Measurements from ENCODE around the gene INTS4. TPM values are rescaled to one million over a fixed set of nuclear protein-coding genes. Genes with fewer than 3 reads are reported as not detected.
"Not testable (repeated sequence)": the region's sequence is repeated elsewhere in the genome, so short reads cannot be mapped to it uniquely, and the experiment has no call there.

The INTS4 gene
- total RNA-seq, 1 donor from 2014 or later: 41.0 TPM

- H3K9me3 ChIP-seq: peaks cover 4% of the 10 kb centered on the region
- H3K27me3 ChIP-seq: no peaks in the 10 kb centered on the region
- DNase-seq (ENCODE audit: extremely low spot score in 2 of 2): no peak
- H3K4me3 ChIP-seq: no peak overlapping the region
- H3K27ac ChIP-seq: no peak overlapping the region
- H3K36me3 ChIP-seq: peaks cover 0 to 41% of the 10 kb centered on the region in 2 donors
- no peak for TF ChIP-seq POLR2A (IDR thresholded peaks at IDR 0.05)
- no peaks in the 10 kb centered on the region for H3K4me1 ChIP-seq
- intact Hi-C loops (cut with DNase I): no loop called here
These were observed 139.6 kb downstream of the INTS4 start for GRCh38 chr11:77854838-77855237.

- peaks cover 4% of the 10 kb centered on the region for H3K9me3 ChIP-seq
- peaks cover 0 to 33% of the 10 kb centered on the region in 2 donors for H3K36me3 ChIP-seq
- no peak overlapping the region for H3K27ac ChIP-seq
- DNase-seq (ENCODE audit: extremely low spot score in 2 of 2): no peak
- TF ChIP-seq CTCF (IDR thresholded peaks at IDR 0.05) (no peak), POLR2A (IDR thresholded peaks at IDR 0.05) (no peak), POLR2AphosphoS5 (IDR thresholded peaks at IDR 0.05; ENCODE audit: insufficient read depth in 1 of 2, low read depth in 1 of 2) (no peak)
- H3K4me3 ChIP-seq: no peak overlapping the region
- intact Hi-C loops (cut with DNase I): no loop called here
- no peaks in the 10 kb centered on the region for H3K27me3 ChIP-seq
- no peaks in the 10 kb centered on the region for H3K4me1 ChIP-seq
These were observed 143.0 kb downstream of the INTS4 start for GRCh38 chr11:77851503-77851902.

GRCh38 chr11:77843700-77844099, 150.8 kb downstream of the INTS4 start:
- intact Hi-C loops (cut with DNase I); H3K9me3 ChIP-seq; H3K27ac ChIP-seq; H3K4me3 ChIP-seq; H3K27me3 ChIP-seq; DNase-seq (ENCODE audit: extremely low spot score in 2 of 2); H3K4me1 ChIP-seq: not testable (repeated sequence)
- H3K36me3 ChIP-seq: peaks cover 4 to 42% of the 10 kb centered on the region in 2 donors

GRCh38 chr11:77842441-77843121, 151.9 kb downstream of the INTS4 start:
- TF ChIP-seq POLR2AphosphoS5 (IDR thresholded peaks at IDR 0.05; ENCODE audit: insufficient read depth in 1 of 2, low read depth in 1 of 2) (no peak), CTCF (IDR thresholded peaks at IDR 0.05) (no peak), POLR2A (IDR thresholded peaks at IDR 0.05) (no peak)
- peaks cover 4 to 42% of the 10 kb centered on the region in 2 donors for H3K36me3 ChIP-seq
- H3K4me1 ChIP-seq: no peaks in the 10 kb centered on the region
- intact Hi-C loops (cut with DNase I): no loop called here
- no peak overlapping the region for H3K27ac ChIP-seq
- no peaks in the 10 kb centered on the region for H3K9me3 ChIP-seq
- no peaks in the 10 kb centered on the region for H3K27me3 ChIP-seq
- no peak for DNase-seq (ENCODE audit: extremely low spot score in 2 of 2)
- H3K4me3 ChIP-seq: no peak overlapping the region

GRCh38 chr11:77833302-77833701, 161.2 kb downstream of the INTS4 start:
- Histone ChIP-seq H3K36me3 (no peaks in the 10 kb centered on the region), H3K4me3 (no peak overlapping the region), H3K4me1 (no peaks in the 10 kb centered on the region), H3K27me3 (no peaks in the 10 kb centered on the region), H3K9me3 (no peaks in the 10 kb centered on the region), H3K27ac (no peak overlapping the region)
- no peak for DNase-seq (ENCODE audit: extremely low spot score in 2 of 2)
- intact Hi-C loops (cut with DNase I): no loop called here
- TF ChIP-seq POLR2A (IDR thresholded peaks at IDR 0.05) (no peak), POLR2AphosphoS5 (IDR thresholded peaks at IDR 0.05; ENCODE audit: insufficient read depth in 1 of 2, low read depth in 1 of 2) (no peak), CTCF (IDR thresholded peaks at IDR 0.05) (no peak)

GRCh38 chr11:77828926-77829325, 165.5 kb downstream of the INTS4 start:
- H3K4me3 ChIP-seq: no peak overlapping the region
- H3K27me3 ChIP-seq: no peaks in the 10 kb centered on the region
- H3K9me3 ChIP-seq: no peaks in the 10 kb centered on the region
- TF ChIP-seq POLR2A (IDR thresholded peaks at IDR 0.05) (no peak), CTCF (IDR thresholded peaks at IDR 0.05) (no peak), POLR2AphosphoS5 (IDR thresholded peaks at IDR 0.05; ENCODE audit: insufficient read depth in 1 of 2, low read depth in 1 of 2) (no peak)
- no peaks in the 10 kb centered on the region for H3K36me3 ChIP-seq
- no peak overlapping the region for H3K27ac ChIP-seq
- no peak for DNase-seq (ENCODE audit: extremely low spot score in 2 of 2)
- peaks cover 5% of the 10 kb centered on the region for H3K4me1 ChIP-seq
- intact Hi-C loops (cut with DNase I): no loop called here
